H9 (cell line): ENCODE data around the gene PXDC1. TPM values are rescaled to one million over a fixed set of nuclear protein-coding genes. Genes with fewer than 3 reads are reported as not detected.
A peak's percentile ranks its signal among the peaks of the same experiment; 100 is the strongest.

Source experiments
- DNase-seq: peaks from one replicate; pipeline ENCODE4 v3.0.0-alpha.2; 2017
- H2AFZ ChIP-seq: one replicate; pipeline ENCODE4 v1.6.1; 2013; ENCODE audit warnings: mild to moderate bottlenecking, low read length, control low read depth, moderate library complexity
- H2AK5ac ChIP-seq: 2 replicates; pipeline ENCODE4 v1.6.1; 2013; ENCODE audit warnings: low read length, control low read depth, mixed read lengths; ENCODE audit not compliant: insufficient read length
- H2BK120ac ChIP-seq: one replicate; pipeline ENCODE4 v1.6.1; 2013; ENCODE audit warnings: low read depth, mild to moderate bottlenecking, low read length, control low read depth, inconsistent platforms; ENCODE audit not compliant: poor library complexity, severe bottlenecking
- H2BK12ac ChIP-seq: 2 replicates; pipeline ENCODE4 v1.6.1; 2013; ENCODE audit warnings: low read length, control low read depth, mixed read lengths, low read depth; ENCODE audit not compliant: insufficient read length
- H2BK15ac ChIP-seq: 2 replicates; pipeline ENCODE4 v1.6.1; 2013; ENCODE audit warnings: low read depth, low read length, control low read depth
- H2BK20ac ChIP-seq: one replicate; pipeline ENCODE4 v1.6.1; 2013; ENCODE audit warnings: low read depth, mild to moderate bottlenecking, low read length, control low read depth, inconsistent platforms; ENCODE audit not compliant: poor library complexity, severe bottlenecking
- H2BK5ac ChIP-seq: 2 replicates; pipeline ENCODE4 v1.6.1; 2013; ENCODE audit warnings: low read length, control low read depth, mixed read lengths; ENCODE audit not compliant: insufficient read length
- H3K14ac ChIP-seq: 2 replicates; pipeline ENCODE4 v1.6.1; 2013; ENCODE audit warnings: low read length, control low read depth; ENCODE audit not compliant: insufficient read depth
- H3K18ac ChIP-seq: 2 replicates; pipeline ENCODE4 v1.6.1; 2013; ENCODE audit warnings: low read depth, mild to moderate bottlenecking, mixed read lengths, low read length, control low read depth; ENCODE audit not compliant: insufficient read length
- H3K23ac ChIP-seq: 2 replicates; pipeline ENCODE4 v1.6.1; 2013; ENCODE audit warnings: low read length, control low read depth, mixed read lengths, low read depth; ENCODE audit not compliant: insufficient read length
- H3K23me2 ChIP-seq: 2 replicates; pipeline ENCODE4 v1.6.1; 2013; ENCODE audit warnings: low read depth, mild to moderate bottlenecking, mixed read lengths, low read length, control low read depth; ENCODE audit not compliant: insufficient read length, poor library complexity, severe bottlenecking
- H3K27ac ChIP-seq: 2 replicates; pipeline ENCODE4 v1.5.1; 2013; ENCODE audit warnings: low read length, control low read depth, mixed read lengths, low read depth; ENCODE audit not compliant: insufficient read length
- H3K27me3 ChIP-seq: 2 replicates; pipeline ENCODE4 v1.6.1; 2013; ENCODE audit warnings: low read length, control low read depth, inconsistent platforms; ENCODE audit not compliant: insufficient read depth
- H3K4ac ChIP-seq: 2 replicates; pipeline ENCODE4 v1.6.1; 2013; ENCODE audit warnings: low read depth, mild to moderate bottlenecking, control low read depth, inconsistent platforms, low read length, moderate library complexity
- H3K4me1 ChIP-seq: 2 replicates; pipeline ENCODE4 v1.6.1; 2013; ENCODE audit warnings: low read length, control low read depth, inconsistent platforms; ENCODE audit not compliant: insufficient read depth
- H3K4me2 ChIP-seq: 2 replicates; pipeline ENCODE4 v1.6.1; 2013; ENCODE audit warnings: low read length, control low read depth, mixed read lengths; ENCODE audit not compliant: insufficient read length, insufficient read depth
- H3K56ac ChIP-seq: 2 replicates; pipeline ENCODE4 v1.6.1; 2013; ENCODE audit warnings: low read depth, mild to moderate bottlenecking, mixed read lengths, low read length, control low read depth; ENCODE audit not compliant: insufficient read length
- H3K79me1 ChIP-seq: 2 replicates; pipeline ENCODE4 v1.6.1; 2013; ENCODE audit warnings: low read depth, mild to moderate bottlenecking, moderate library complexity, low read length, control low read depth, inconsistent platforms; ENCODE audit not compliant: insufficient read depth, poor library complexity, severe bottlenecking
- H3K79me2 ChIP-seq: 2 replicates; pipeline ENCODE4 v1.6.1; 2013; ENCODE audit warnings: low read length, control low read depth, inconsistent platforms; ENCODE audit not compliant: insufficient read depth
- H3K9ac ChIP-seq: 2 replicates; pipeline ENCODE4 v1.6.1; 2013; ENCODE audit warnings: low read length, control low read depth, mixed read lengths; ENCODE audit not compliant: insufficient read length; ENCODE audit errors: extremely low read depth
- H3K9me3 ChIP-seq: one replicate; pipeline ENCODE4 v1.6.1; 2013; ENCODE audit warnings: low read depth, low read length, inconsistent platforms; ENCODE audit not compliant: control insufficient read depth
- H3T11ph ChIP-seq: one replicate; pipeline ENCODE4 v1.6.1; 2013; ENCODE audit warnings: mild to moderate bottlenecking, low read length, control low read depth, inconsistent platforms
- H4K20me1 ChIP-seq: one replicate; pipeline ENCODE4 v1.6.1; 2013; ENCODE audit not compliant: control insufficient read depth, insufficient read length, insufficient read depth
- H4K5ac ChIP-seq: 2 replicates; pipeline ENCODE4 v1.6.1; 2013; ENCODE audit warnings: low read depth, mild to moderate bottlenecking, mixed read lengths, low read length, control low read depth; ENCODE audit not compliant: insufficient read length
- H4K8ac ChIP-seq: replicated peaks from 2 replicates; pipeline ENCODE4 v1.6.1; 2013; ENCODE audit warnings: low read length, control low read depth, mixed read lengths, low read depth; ENCODE audit not compliant: insufficient read length
- H4K91ac ChIP-seq: 2 replicates; pipeline ENCODE4 v1.6.1; 2013; ENCODE audit warnings: low read depth, mild to moderate bottlenecking, moderate library complexity, mixed read lengths, low read length, control low read depth; ENCODE audit not compliant: insufficient read length
- H3K27ac Mint-ChIP-seq, 3 experiments: 2 replicates in 2 of 3; 3 replicates in 1 of 3; pipeline ENCODE4 v1.8.0; 2020 to 2021; ENCODE audit warnings: mixed read lengths in 3 of 3, mild to moderate bottlenecking in 1 of 3, moderate library complexity in 1 of 3
- H3K27me3 Mint-ChIP-seq: 2 replicates; pipeline ENCODE4 v1.8.0; 2021; ENCODE audit warnings: low read depth, mild to moderate bottlenecking, moderate library complexity, mixed read lengths
- H3K36me3 Mint-ChIP-seq, 3 experiments: 2 replicates in 2 of 3; 3 replicates in 1 of 3; pipeline ENCODE4 v1.8.0; 2020 to 2021; ENCODE audit warnings: low read depth in 3 of 3, mixed read lengths in 3 of 3; ENCODE audit not compliant: insufficient read depth in 1 of 3
- H3K4me1 Mint-ChIP-seq, 2 experiments: 2 replicates each; pipeline ENCODE4 v1.8.0; 2020; ENCODE audit warnings: mixed read lengths in 2 of 2
- H3K4me3 Mint-ChIP-seq, 2 experiments: 2 replicates in 1 of 2; 3 replicates in 1 of 2; pipeline ENCODE4 v1.8.0; 2020 to 2021; ENCODE audit warnings: mild to moderate bottlenecking in 2 of 2, mixed read lengths in 2 of 2, moderate library complexity in 1 of 2
- H3K9me3 Mint-ChIP-seq, 2 experiments: 2 replicates in 1 of 2; 3 replicates in 1 of 2; pipeline ENCODE4 v1.8.0; 2020; ENCODE audit warnings: mild to moderate bottlenecking in 2 of 2, mixed read lengths in 2 of 2, moderate library complexity in 1 of 2
- CTCF ChIP-seq: fragments of 200-600 bp; sonication (generic); conservative IDR thresholded peaks from 3 replicates; pipeline ENCODE4 v1.8.0; 2021; ENCODE audit warnings: antibody characterized with exemption, mild to moderate bottlenecking
- WGBS: extraction: QIAGEN DNeasy Blood & Tissue Kit; methylation state at CpG from one replicate; pipeline ENCODE4 v1.1.7; 2013; ENCODE audit warnings: missing lambda C conversion rate, low lambda C conversion rate, mixed read lengths; ENCODE audit not compliant: insufficient read length; ENCODE audit errors: extremely low coverage; 5-methylcytosine and 5-hydroxymethylcytosine counted together
- total RNA-seq: library from RNA; stranded (reverse); gene quantifications from 2 replicates; pipeline ENCODE4 v1.2.1, GENCODE V29; 2021

Gene PXDC1
- total RNA-seq, 1 experiment from 2014 or later: 3.1 TPM

GRCh38 chr6:3753228-3753835 is 1.8 kb upstream of the PXDC1 start:
- Histone ChIP-seq H3K56ac (no peak overlapping the region), H2AFZ (no peak overlapping the region), H3K23me2 (peaks cover 6% of the 10 kb centered on the region), H2BK12ac (no peak overlapping the region), H3K9ac (no peak overlapping the region), H3K4me1 (peaks cover 5% of the 10 kb centered on the region; the same call in 1 of the 2 replicates), H3K27ac (no peak overlapping the region), H3K79me1 (no peaks in the 10 kb centered on the region), H3K18ac (no peak overlapping the region), H2BK5ac (no peak overlapping the region), H2BK20ac (no peak overlapping the region), H3T11ph (no peak overlapping the region), H3K27me3 (peaks cover 13% of the 10 kb centered on the region; the same call in 1 of the 2 replicates), H4K20me1 (no peaks in the 10 kb centered on the region), H4K5ac (no peak overlapping the region), H3K14ac (no peak overlapping the region), H3K23ac (no peak overlapping the region), H2BK15ac (no peak overlapping the region), H3K4me2 (peak overlapping the region; percentile 12), H3K79me2 (no peaks in the 10 kb centered on the region), H2AK5ac (no peak overlapping the region), H2BK120ac (no peak overlapping the region), H4K8ac (no peak overlapping the region), H3K9me3 (no peaks in the 10 kb centered on the region), H4K91ac (no peak overlapping the region), H3K4ac (no peak overlapping the region)
- no peaks in the 10 kb centered on the region for H3K9me3 Mint-ChIP-seq
- TF ChIP-seq CTCF: no peak
- H3K27ac Mint-ChIP-seq: no peak overlapping the region
- no CpG with 5 or more reads among the region's 10 CpGs for WGBS
- H3K4me3 Mint-ChIP-seq: peak overlapping the region in 1 of 2 experiments; percentile 55; a peak in 3 of 5 replicates
- peaks cover 62% of the 10 kb centered on the region for H3K27me3 Mint-ChIP-seq
- peaks cover 43 to 57% of the 10 kb centered on the region in 2 experiments for H3K4me1 Mint-ChIP-seq
- no peak for DNase-seq
- H3K36me3 Mint-ChIP-seq: no peaks in the 10 kb centered on the region; a peak in 1 of 7 replicates
